NCI-H1048 (cell line): ENCODE results near the gene NAV2.

Source experiments
- DNase-seq: peaks from one replicate; lab custom pipeline; 2025; lab: John Stamatoyannopoulos, UW

The NAV2 gene

GRCh38 chr11:19834771-19835170, 122.1 kb downstream of the NAV2 start:
- no peak for DNase-seq

DNA sequence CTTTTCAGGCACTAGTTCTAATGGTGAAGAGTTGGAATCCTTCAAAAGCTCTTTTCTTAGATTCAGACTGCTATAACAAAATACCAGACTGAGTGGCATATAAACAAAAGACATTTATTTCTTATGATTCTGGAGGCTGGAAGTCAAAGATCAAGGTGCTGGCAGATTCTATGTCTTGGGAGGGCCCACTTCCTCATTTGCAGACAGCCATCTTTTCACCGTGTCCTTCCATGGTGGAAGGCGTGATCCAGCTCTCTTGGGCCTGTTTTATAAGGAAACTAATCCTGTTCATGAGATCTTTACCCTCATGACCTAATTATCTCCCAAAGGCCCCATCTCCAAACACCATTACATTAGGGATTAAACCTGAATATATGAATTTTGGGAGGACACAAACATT, 124.0 kb downstream of the NAV2 start:
- no peak for DNase-seq

DNA sequence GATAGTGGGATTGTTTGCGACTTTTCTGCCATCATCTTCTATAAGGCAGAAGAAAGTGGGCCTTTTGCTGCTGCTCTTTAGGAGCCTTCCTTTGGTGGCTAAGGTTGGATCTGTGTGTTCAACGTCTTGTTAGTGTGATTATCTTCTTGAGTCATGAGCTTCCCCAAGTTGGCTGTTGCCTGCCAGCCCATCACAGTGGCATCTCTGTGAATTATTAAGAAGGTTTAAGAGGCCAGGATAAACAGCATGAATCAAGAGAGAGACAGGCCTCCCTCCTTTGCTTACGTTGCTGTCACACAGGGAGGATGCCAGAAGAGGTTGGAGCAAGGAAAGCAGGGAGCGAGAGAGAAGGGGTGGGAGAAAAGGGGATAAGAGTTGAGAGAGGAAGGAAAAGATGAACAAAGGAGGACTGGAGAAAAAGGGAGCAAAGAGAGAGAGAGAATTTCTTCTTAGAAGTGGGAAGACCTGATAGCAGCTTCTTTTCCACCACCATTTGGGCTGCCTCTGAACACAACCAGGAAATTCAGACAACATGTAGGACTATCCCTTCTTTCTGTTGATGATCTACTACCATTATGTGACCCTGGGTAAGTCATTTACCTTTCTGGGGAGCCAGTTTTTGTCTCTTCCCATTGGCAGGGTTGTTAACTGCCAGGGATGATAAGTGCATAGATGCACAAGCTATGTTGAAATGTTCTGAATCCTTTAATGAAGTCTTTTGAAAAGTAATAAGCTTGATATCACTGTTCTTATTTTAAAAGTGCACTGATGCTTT, 126.5 kb downstream of the NAV2 start:
- DNase-seq = no peak

GRCh38 chr11:19840961-19841360, 128.3 kb downstream of the NAV2 start:
- DNase-seq = no peak

DNA sequence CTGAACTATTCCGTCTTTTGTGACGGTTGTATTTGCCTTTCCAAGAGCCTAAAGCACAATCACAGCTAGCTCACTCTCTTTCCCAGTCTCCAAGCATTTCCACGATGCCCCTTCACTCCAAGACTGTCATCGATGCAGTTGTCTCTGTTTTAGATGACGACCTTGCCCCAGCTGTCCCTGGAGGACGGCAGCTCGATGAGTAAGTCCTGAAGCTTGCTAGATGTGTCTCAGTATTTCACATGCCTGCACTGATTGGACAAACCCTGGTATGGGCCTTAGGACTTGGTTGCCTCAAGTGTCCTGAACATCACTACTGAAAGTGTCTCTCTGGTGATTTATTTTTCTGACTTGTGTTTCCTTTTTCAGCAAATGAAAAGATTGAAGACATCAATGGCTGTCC, 129.9 kb downstream of the NAV2 start:
- DNase-seq = no peak

DNA sequence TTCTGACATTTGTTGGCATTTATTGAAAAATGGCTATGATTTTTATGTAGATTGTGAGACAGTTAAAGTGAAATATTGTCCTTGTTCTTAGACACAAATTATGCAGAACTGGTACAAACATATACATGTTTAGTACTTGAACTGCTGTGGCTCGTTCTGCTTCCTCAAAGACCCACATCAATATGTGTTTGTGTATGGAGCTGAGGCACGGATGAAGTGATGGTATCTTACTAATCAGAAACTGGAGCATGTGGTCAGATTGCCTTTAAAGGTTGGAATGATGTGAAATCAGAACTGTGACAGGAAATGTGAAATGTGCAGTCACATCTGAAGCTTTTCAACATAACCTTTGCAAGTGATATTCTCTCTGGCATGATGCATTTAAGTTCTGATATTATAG, 130.4 kb downstream of the NAV2 start:
- no peak for DNase-seq

- no peak for DNase-seq
Observed at GRCh38 chr11:19844012-19844411, 131.4 kb downstream of the NAV2 start.

DNA sequence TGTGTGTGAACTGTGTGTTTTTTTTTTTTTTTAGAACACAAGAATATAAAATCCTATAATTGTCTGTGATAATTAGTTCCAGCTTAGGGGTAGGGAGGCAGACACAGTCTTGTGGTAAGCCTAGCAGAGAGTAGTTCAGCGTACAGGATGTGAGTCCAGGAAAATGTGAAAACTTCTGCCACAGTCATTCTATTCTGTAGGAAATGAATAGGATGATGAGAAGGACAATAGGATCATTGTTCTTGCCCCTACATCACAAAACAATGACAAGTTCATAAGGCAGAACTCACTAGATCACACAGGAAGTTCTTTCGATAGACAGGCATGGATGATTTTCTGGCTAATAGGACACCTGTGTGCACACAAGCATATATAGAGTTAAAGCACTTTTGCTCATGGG, 132.2 kb downstream of the NAV2 start:
- DNase-seq = no peak

- DNase-seq = no peak
Observed at GRCh38 chr11:19845626-19846025, 133.0 kb downstream of the NAV2 start.

GRCh38 chr11:19846654-19847305, 134.1 kb downstream of the NAV2 start:
- DNase-seq = no peak

DNA sequence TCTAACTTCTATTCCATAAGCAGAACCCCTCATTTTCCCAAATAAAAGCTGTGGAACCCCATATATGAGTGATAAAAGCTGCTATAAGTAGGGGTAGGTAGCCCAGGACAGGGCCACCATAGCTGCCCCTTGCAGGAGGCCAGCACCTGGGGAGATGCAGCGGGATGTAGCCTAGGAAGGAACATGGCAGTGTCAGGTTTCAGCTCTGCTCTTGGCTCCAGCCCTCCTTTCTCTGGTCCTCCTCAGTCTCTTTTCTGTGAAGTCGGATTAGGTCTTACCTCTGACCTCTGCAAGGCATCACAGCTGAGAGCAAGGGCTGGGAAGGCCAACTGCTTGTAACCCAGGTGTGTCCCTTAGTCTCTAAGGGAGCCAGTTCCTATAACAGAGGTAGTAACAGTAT, 135.6 kb downstream of the NAV2 start:
- no peak for DNase-seq

DNA sequence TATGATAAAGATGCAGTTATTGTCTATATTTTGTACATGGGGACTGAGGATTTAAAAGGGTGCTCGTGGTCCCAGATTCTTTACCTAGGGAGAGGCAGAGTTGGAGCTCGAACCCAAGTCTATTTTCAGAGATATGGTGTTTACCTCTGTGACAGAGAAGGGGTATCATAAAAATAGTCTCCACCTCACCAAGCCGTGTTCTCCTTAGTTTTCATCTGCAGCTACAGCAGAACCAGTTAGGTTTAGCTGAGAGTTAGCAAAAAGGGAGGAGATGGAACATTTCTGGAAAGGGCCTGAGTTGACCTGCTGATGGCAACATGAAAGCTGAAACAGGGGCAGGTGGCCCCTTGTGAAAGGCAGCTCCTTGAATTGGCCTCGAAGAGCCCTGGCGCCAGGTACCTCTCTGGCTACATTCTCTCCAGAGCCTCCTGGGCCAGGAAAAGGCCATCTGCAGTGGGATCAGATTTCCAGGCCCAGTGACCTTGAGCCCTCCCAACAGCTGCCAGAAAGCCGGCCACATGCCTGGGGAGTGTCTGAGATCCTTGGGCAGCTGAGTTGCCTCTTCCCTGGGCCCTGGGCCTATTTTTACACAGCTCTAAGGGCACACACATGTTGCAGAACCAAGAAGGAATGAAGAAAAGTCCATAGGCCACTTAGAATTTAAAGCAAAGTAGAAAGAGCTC, 136.6 kb downstream of the NAV2 start:
- DNase-seq = no peak

GRCh38 chr11:19849947-19850593, 137.4 kb downstream of the NAV2 start:
- DNase-seq = no peak

GRCh38 chr11:19852288-19852687, 139.7 kb downstream of the NAV2 start:
- DNase-seq = no peak

DNA sequence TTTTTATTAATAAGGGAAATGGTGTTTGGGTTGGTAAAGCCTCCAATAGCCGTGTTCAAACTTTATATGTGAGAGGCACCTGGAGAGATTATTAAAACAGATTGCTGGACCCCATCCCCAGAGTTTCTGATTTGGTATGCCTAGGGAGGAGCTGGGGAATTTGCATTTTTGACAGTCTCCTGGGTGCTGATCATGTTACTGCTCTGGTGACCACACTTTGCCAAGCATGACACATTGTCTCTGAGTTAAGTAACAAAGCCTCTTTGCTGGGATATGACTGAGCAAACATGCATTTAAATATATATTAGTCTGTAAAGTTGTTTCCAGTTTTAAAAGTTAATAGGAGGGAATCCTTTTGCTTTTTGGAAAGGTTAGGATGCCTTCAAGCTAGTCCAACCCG, 140.4 kb downstream of the NAV2 start:
- DNase-seq = no peak

DNA sequence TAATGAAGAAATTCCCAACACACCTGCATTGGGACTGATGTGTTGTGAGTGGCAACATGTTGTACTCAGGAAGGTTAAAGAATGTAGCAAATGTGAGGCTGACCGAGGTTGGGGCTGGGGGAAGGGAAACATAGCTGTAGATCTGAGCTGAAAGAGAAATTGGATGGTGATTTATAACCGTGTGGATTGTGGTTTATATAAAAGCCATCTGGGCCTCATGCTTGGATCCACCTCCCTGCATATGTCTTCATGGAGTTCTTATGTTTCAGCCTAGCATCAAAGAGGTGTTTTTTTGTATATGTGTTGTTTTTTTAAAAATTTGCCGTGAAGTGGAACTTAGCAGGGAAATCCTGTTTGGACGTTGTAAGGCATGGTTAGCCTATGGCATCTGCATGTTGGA, 141.3 kb downstream of the NAV2 start:
- DNase-seq = no peak

GRCh38 chr11:19861171-19861570, 148.5 kb downstream of the NAV2 start:
- DNase-seq = no peak

GRCh38 chr11:19862091-19862490, 149.5 kb downstream of the NAV2 start:
- DNase-seq = no peak

DNA sequence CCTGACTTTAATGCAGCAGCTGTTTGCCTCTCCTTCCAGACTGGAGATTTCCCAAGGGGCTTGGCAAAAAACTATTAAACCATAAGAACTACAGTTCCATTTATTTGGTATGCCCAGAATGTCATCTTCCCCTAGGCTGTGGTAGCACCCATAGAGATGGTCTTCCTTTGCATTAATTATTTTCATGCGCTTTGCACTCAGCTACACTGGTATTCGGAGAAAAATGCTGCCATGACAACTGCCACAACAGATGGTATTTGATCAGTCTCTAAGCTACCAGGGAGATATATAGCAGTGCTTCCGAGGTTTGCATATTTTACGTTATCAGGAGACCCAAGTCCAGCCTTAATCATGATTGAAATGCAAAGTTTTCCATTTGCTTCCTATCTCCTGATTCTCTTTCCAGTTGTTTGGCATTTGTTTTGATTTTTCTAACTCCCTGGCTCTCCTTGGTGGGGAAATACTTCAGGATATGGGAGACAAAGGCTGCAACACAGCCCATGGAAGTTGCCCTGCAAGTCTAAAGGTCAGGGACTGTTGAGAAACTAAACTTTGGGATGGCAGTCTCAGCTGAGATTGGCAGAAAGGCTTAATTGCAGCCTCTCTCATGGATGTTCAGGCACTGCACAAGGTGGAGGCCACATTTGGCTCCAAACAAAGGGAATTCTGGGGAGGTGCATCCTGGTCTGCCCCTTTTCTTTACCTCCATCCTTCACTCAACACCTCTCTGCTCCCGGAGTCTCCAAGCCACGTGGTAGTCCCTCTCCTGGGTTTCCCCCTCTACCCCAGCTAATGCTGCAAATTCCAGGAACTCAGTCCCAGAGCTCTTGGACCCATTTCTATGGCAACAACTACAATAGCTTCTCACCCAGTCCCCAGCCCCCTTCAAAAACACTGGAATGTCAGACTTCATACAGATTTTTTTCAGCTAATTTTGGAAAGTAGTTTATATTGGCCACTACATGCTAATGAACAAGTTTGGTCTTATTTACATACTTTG, 151.8 kb downstream of the NAV2 start:
- peak; percentile 23 for DNase-seq

DNA sequence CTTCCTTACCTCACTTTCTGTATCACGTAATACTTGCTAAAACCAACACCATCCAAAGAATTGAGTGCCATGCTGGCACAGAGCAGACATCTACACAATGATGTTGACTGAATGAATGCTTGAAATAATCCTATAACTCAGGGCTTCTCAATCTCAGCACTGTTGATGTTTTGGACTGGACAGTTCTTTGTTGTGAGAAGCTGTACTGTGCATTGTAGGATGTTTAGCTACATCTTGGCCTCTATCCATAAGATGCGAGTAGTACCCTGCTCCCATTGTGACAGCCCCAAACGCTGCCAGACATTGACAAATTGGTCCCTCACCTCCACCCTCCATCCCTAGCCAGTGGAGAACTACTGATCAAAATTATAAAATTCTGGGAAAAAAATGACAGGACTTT, 153.4 kb downstream of the NAV2 start:
- DNase-seq = no peak

GRCh38 chr11:19866521-19866920, 153.9 kb downstream of the NAV2 start:
- DNase-seq = no peak

GRCh38 chr11:19867064-19867463, 154.4 kb downstream of the NAV2 start:
- DNase-seq = no peak
